HepG2 (cell line): ENCODE data around the gene ULK4. TPM values are rescaled to one million over a fixed set of nuclear protein-coding genes. Genes with fewer than 3 reads are reported as not detected.

Source experiments
- ATF5 ChIP-seq: sonication (generic); formaldehyde crosslinking; IDR thresholded peaks from 2 replicates; pipeline ENCODE4 v1.4.0; 2020; ENCODE audit warnings: mild to moderate bottlenecking, low read depth, missing genetic modification reagents
- ATM ChIP-seq: fragments of 450-650 bp; IDR thresholded peaks from 2 replicates; pipeline ENCODE4 v1.7.1; 2017; ENCODE audit warnings: mild to moderate bottlenecking, borderline replicate concordance
- BCL6 ChIP-seq: IDR thresholded peaks from 2 replicates; pipeline ENCODE4 v1.6.1; 2016; ENCODE audit warnings: missing genetic modification reagents, missing compliant biosample characterization
- CREM ChIP-seq, 2 experiments: sonication (generic) in 1 of 2; formaldehyde crosslinking in 1 of 2; IDR thresholded peaks; 2 replicates each; pipeline versions ENCODE4 v1.4.0 to v1.6.1; 2016 to 2020; ENCODE audit warnings: antibody characterized with exemption in 1 of 2, mild to moderate bottlenecking in 1 of 2, missing genetic modification reagents in 1 of 2
- FOXK1 ChIP-seq: sonication (generic); formaldehyde crosslinking; IDR thresholded peaks from 2 replicates; pipeline ENCODE4 v1.4.0; 2020; ENCODE audit warnings: low read depth, missing genetic modification reagents, borderline replicate concordance
- MXD3 ChIP-seq: IDR thresholded peaks from 2 replicates; pipeline ENCODE4 v1.6.1; 2016; ENCODE audit warnings: mild to moderate bottlenecking, missing biosample characterization, missing genetic modification reagents
- NFE2L2 ChIP-seq: fragments of 150-350 bp; IDR thresholded peaks from 2 replicates; pipeline ENCODE4 v1.6.1; 2014; ENCODE audit warnings: low read length
- PCBP2 ChIP-seq: fragments of 200-400 bp; formaldehyde crosslinking; optimal IDR thresholded peaks from 2 replicates; pipeline ENCODE3; 2018; ENCODE audit warnings: low read length, low read depth; ENCODE audit not compliant: poor library complexity, severe bottlenecking
- POLR2AphosphoS2 ChIP-seq: IDR thresholded peaks from 2 replicates; pipeline ENCODE4 v1.6.1; 2011; ENCODE audit warnings: low read depth, low read length, improper control_type of control experiment
- SMYD3 ChIP-seq: sonication (generic); formaldehyde crosslinking; IDR thresholded peaks from 2 replicates; pipeline ENCODE4 v1.8.1; 2023; ENCODE audit warnings: mild to moderate bottlenecking, missing genetic modification reagents
- TP53 ChIP-seq: sonication (generic); formaldehyde crosslinking; conservative IDR thresholded peaks from 2 replicates; pipeline ENCODE4 v1.4.0; 2020; ENCODE audit warnings: missing genetic modification reagents
- TRAFD1 ChIP-seq: sonication (generic); formaldehyde crosslinking; IDR thresholded peaks from 2 replicates; pipeline ENCODE4 v1.5.1; 2020; ENCODE audit warnings: missing genetic modification reagents, mild to moderate bottlenecking, borderline replicate concordance
- ZMYM2 ChIP-seq: sonication (generic); formaldehyde crosslinking; IDR thresholded peaks from 2 replicates; pipeline ENCODE4 v1.8.0; 2022; ENCODE audit warnings: mild to moderate bottlenecking, missing genetic modification reagents
- ZNF335 ChIP-seq: sonication (generic); formaldehyde crosslinking; IDR thresholded peaks from 2 replicates; pipeline ENCODE4 v1.4.0; 2020; ENCODE audit warnings: missing genetic modification reagents
- ZNF451 ChIP-seq: sonication (generic); formaldehyde crosslinking; IDR thresholded peaks from 2 replicates; pipeline ENCODE4 v1.5.0; 2020; ENCODE audit warnings: mild to moderate bottlenecking, missing genetic modification reagents
- polyA plus RNA-seq, 8 experiments: library from polyadenylated mRNA; depleted of rRNA in 3 of 8; stranded (reverse) in 7 of 8; unstranded in 1 of 8; fragments of >200 nt; fragmentation: Illumina TruSeq in 4 of 8; extraction: Trizol in 4 of 8; gene quantifications; 2 replicates each; pipeline versions ENCODE4 v1.2.1 to v1.2.3, GENCODE V29; 2011 to 2016; ENCODE audit warnings: low read depth in 4 of 8, missing spikeins in 1 of 8, mixed read lengths in 1 of 8; ENCODE audit not compliant: insufficient read depth in 1 of 8
- total RNA-seq, 5 experiments: library from RNA; depleted of rRNA; stranded (reverse); fragments of >200 nt; fragmentation: Illumina TruSeq; extraction: Trizol; gene quantifications; 2 replicates each; pipeline ENCODE4 v1.2.3, GENCODE V29; 2016; ENCODE audit warnings: low read depth in 1 of 5
- TF ChIP-seq, protein P1 (sequence below): sonication (generic); formaldehyde crosslinking; IDR thresholded peaks from 2 replicates; pipeline ENCODE4 v1.4.0; 2020; ENCODE audit warnings: missing genetic modification reagents, borderline replicate concordance
- TF ChIP-seq, protein P2 (sequence below): sonication (generic); formaldehyde crosslinking; IDR thresholded peaks from 2 replicates; pipeline ENCODE4 v1.5.1; 2020; ENCODE audit warnings: mild to moderate bottlenecking, moderate library complexity, missing genetic modification reagents

Gene ULK4
- total and polyA plus RNA-seq, 2 of the 13 experiments (the other 11 are each of a cell fraction or from before 2014, with no cell fraction given) = 6.7 to 11.8 TPM

- TF ChIP-seq, protein P1, sequence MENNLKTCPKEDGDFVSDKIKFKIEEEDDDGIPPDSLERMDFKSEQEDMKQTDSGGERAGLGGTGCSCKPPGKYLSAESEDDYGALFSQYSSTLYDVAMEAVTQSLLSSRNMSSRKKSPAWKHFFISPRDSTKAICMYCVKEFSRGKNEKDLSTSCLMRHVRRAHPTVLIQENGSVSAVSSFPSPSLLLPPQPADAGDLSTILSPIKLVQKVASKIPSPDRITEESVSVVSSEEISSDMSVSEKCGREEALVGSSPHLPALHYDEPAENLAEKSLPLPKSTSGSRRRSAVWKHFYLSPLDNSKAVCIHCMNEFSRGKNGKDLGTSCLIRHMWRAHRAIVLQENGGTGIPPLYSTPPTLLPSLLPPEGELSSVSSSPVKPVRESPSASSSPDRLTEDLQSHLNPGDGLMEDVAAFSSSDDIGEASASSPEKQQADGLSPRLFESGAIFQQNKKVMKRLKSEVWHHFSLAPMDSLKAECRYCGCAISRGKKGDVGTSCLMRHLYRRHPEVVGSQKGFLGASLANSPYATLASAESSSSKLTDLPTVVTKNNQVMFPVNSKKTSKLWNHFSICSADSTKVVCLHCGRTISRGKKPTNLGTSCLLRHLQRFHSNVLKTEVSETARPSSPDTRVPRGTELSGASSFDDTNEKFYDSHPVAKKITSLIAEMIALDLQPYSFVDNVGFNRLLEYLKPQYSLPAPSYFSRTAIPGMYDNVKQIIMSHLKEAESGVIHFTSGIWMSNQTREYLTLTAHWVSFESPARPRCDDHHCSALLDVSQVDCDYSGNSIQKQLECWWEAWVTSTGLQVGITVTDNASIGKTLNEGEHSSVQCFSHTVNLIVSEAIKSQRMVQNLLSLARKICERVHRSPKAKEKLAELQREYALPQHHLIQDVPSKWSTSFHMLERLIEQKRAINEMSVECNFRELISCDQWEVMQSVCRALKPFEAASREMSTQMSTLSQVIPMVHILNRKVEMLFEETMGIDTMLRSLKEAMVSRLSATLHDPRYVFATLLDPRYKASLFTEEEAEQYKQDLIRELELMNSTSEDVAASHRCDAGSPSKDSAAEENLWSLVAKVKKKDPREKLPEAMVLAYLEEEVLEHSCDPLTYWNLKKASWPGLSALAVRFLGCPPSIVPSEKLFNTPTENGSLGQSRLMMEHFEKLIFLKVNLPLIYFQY (CRISPR knock-in tag) = no peak
- TF ChIP-seq ZNF335 (no peak), TP53 (CRISPR knock-in tag) (no peak), ZMYM2 (CRISPR knock-in tag) (no peak), TRAFD1 (CRISPR knock-in tag) (no peak), BCL6 (CRISPR knock-in tag) (no peak), NFE2L2 (no peak), ATF5 (CRISPR knock-in tag) (no peak), PCBP2 (no peak), SMYD3 (CRISPR knock-in tag) (no peak), FOXK1 (no peak), POLR2AphosphoS2 (no peak), MXD3 (CRISPR knock-in tag) (no peak), ATM (no peak), ZNF451 (CRISPR knock-in tag) (no peak), CREM (IDR thresholded peaks at IDR 0.05) (0 out of 2 replicates have a peak, but pooled peaks have one; percentile 11), CREM (CRISPR knock-in tag; IDR thresholded peaks at IDR 0.05) (no peak)
- TF ChIP-seq, protein P2, sequence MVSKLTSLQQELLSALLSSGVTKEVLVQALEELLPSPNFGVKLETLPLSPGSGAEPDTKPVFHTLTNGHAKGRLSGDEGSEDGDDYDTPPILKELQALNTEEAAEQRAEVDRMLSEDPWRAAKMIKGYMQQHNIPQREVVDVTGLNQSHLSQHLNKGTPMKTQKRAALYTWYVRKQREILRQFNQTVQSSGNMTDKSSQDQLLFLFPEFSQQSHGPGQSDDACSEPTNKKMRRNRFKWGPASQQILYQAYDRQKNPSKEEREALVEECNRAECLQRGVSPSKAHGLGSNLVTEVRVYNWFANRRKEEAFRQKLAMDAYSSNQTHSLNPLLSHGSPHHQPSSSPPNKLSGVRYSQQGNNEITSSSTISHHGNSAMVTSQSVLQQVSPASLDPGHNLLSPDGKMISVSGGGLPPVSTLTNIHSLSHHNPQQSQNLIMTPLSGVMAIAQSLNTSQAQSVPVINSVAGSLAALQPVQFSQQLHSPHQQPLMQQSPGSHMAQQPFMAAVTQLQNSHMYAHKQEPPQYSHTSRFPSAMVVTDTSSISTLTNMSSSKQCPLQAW = no peak
Observed at GRCh38 chr3:41202075-41202833, 759.6 kb downstream of the ULK4 start (continued).
